ENCODE results near the gene PARP9. TPM values are rescaled to one million over a fixed set of nuclear protein-coding genes. Genes with fewer than 3 reads are reported as not detected.
"Not testable (repeated sequence)": the region's sequence is repeated elsewhere in the genome, so short reads cannot be mapped to it uniquely, and the experiment has no call there.

Gene PARP9
- total RNA-seq, 4 donors from 2014 or later = 24.2 to 35.8 (median 29.1) TPM

- peaks cover 15 to 40% (median 22%) of the 10 kb centered on the region in 4 donors for H3K4me1 ChIP-seq
- DNase-seq = no peak
- H3K27ac ChIP-seq = no peak overlapping the region
- H3K27me3 ChIP-seq = no peaks in the 10 kb centered on the region
- intact Hi-C loops (cut with DNase I; ENCODE audit: low total_unique reads) = no loop called here
- TF ChIP-seq, protein P1, sequence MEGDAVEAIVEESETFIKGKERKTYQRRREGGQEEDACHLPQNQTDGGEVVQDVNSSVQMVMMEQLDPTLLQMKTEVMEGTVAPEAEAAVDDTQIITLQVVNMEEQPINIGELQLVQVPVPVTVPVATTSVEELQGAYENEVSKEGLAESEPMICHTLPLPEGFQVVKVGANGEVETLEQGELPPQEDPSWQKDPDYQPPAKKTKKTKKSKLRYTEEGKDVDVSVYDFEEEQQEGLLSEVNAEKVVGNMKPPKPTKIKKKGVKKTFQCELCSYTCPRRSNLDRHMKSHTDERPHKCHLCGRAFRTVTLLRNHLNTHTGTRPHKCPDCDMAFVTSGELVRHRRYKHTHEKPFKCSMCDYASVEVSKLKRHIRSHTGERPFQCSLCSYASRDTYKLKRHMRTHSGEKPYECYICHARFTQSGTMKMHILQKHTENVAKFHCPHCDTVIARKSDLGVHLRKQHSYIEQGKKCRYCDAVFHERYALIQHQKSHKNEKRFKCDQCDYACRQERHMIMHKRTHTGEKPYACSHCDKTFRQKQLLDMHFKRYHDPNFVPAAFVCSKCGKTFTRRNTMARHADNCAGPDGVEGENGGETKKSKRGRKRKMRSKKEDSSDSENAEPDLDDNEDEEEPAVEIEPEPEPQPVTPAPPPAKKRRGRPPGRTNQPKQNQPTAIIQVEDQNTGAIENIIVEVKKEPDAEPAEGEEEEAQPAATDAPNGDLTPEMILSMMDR (IDR thresholded peaks at IDR 0.05) = no peak
- no peak for TF ChIP-seq POLR2A (IDR thresholded peaks at IDR 0.05)
- TF ChIP-seq POLR2AphosphoS5 (IDR thresholded peaks at IDR 0.05) = no peak
- TF ChIP-seq EP300 (IDR thresholded peaks at IDR 0.05; ENCODE audit: low read depth) = no peak
- in situ Hi-C loops (cut with MboI; ENCODE audit: low pct_ligation_motif_present in 1 of 4, low pct_unique_long_range_greater_than_20kb in 1 of 4, low sequenced_read_pairs in 3 of 4) = no loop called here
- H3K9me3 ChIP-seq = no peaks in the 10 kb centered on the region
- H3K4me3 ChIP-seq = no peak overlapping the region
- WGBS, 2 donors (ENCODE audit: low coverage in 1 of 2) = 88 to 93% methylated on average over 8 of the region's 8 CpGs
- H3K36me3 ChIP-seq = no peaks in the 10 kb centered on the region
These were observed 53.1 kb downstream of the PARP9 start for GRCh38 chr3:122510878-122511535.

DNA sequence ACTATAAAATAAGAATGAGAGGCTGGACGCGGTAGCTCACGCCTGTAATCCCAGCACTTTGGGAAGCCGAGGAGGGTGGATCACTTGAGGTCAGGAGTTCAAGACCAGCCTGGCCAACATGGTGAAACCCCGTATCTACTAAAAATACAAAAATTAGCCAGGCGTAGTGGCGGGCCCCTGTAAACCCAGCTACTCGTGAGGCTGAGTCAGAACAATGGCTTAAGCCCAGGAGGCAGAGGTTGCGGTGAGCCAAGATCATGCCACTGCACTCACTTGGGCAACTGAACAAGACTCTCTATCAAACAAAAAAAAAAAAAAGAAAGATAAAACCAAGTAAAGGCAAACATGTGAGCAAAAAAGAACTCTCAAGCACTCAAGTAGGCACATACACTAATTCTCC is 55.2 kb downstream of the PARP9 start:
- 80 to 83% methylated on average over 6 to 9 of the region's 9 CpGs for WGBS, 2 donors (ENCODE audit: low coverage in 1 of 2)
- H3K4me3 ChIP-seq; H3K9me3 ChIP-seq; intact Hi-C loops (cut with DNase I; ENCODE audit: low total_unique reads); in situ Hi-C loops (cut with MboI; ENCODE audit: low pct_ligation_motif_present in 1 of 4, low pct_unique_long_range_greater_than_20kb in 1 of 4, low sequenced_read_pairs in 3 of 4); H3K27me3 ChIP-seq; DNase-seq; H3K36me3 ChIP-seq; H3K27ac ChIP-seq: not testable (repeated sequence)
- peaks cover 15 to 34% (median 20%) of the 10 kb centered on the region in 4 donors for H3K4me1 ChIP-seq

GRCh38 chr3:122508135-122508914 is 55.8 kb downstream of the PARP9 start:
- in situ Hi-C loops (cut with MboI; ENCODE audit: low pct_ligation_motif_present in 1 of 4, low pct_unique_long_range_greater_than_20kb in 1 of 4, low sequenced_read_pairs in 3 of 4) = no loop called here

DNA sequence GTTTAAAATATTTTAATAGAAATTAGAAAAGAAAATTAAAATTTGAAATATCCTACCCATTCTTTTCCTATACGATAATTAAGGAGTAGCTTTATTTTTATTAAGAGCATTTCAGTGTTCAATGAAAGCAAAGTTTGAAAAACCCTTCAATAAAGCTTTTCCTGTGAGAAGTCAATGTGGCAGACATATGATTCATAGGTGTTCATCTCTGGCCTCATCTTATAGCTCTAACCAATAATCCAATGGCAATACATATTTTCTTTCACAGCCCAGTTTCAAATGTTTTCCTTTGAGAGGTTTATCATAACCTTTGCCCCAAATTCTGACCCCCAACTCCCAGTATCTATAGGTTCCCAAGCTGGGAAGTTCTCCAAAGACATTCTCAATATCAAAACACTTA is 57.6 kb downstream of the PARP9 start:
- Histone ChIP-seq H3K27me3 (no peaks in the 10 kb centered on the region), H3K36me3 (no peaks in the 10 kb centered on the region), H3K4me3 (no peak overlapping the region), H3K4me1 (peaks cover 2 to 28% (median 6%) of the 10 kb centered on the region in 4 donors), H3K27ac (no peak overlapping the region), H3K9me3 (no peaks in the 10 kb centered on the region)
- TF ChIP-seq, protein P1 (IDR thresholded peaks at IDR 0.05) = no peak
- TF ChIP-seq EP300 (IDR thresholded peaks at IDR 0.05; ENCODE audit: low read depth) (no peak), POLR2A (IDR thresholded peaks at IDR 0.05) (no peak), POLR2AphosphoS5 (IDR thresholded peaks at IDR 0.05) (no peak)
- WGBS, 2 donors (ENCODE audit: low coverage in 1 of 2) = 94 to 100% methylated on average over 1 of the region's 1 CpG
- no peak for DNase-seq
- intact Hi-C loops (cut with DNase I; ENCODE audit: low total_unique reads) (no loop called here), in situ Hi-C loops (cut with MboI; ENCODE audit: low pct_ligation_motif_present in 1 of 4, low pct_unique_long_range_greater_than_20kb in 1 of 4, low sequenced_read_pairs in 3 of 4) (no loop called here)

More at GRCh38 chr3:122508135-122508914, 55.8 kb downstream of the PARP9 start:
- intact Hi-C loops (cut with DNase I; ENCODE audit: low total_unique reads) = no loop called here
- DNase-seq = no peak
- no peaks in the 10 kb centered on the region for H3K27me3 ChIP-seq
- WGBS, 2 donors (ENCODE audit: low coverage in 1 of 2) = 79 to 80% methylated on average over 2 of the region's 2 CpGs
- no peaks in the 10 kb centered on the region for H3K9me3 ChIP-seq
- no peak overlapping the region for H3K4me3 ChIP-seq
- peaks cover 12 to 30% (median 16%) of the 10 kb centered on the region in 4 donors for H3K4me1 ChIP-seq
- TF ChIP-seq POLR2A (IDR thresholded peaks at IDR 0.05) (no peak), POLR2AphosphoS5 (IDR thresholded peaks at IDR 0.05) (no peak), EP300 (IDR thresholded peaks at IDR 0.05; ENCODE audit: low read depth) (no peak)
- TF ChIP-seq, protein P1 (IDR thresholded peaks at IDR 0.05) = no peak
- H3K36me3 ChIP-seq = no peaks in the 10 kb centered on the region
- H3K27ac ChIP-seq = no peak overlapping the region
